Panc1 (cell line): Measurements from ENCODE around the gene GSTM3. TPM values are rescaled to one million over a fixed set of nuclear protein-coding genes. Genes with fewer than 3 reads are reported as not detected.

Source experiments
- ATAC-seq: fragments of 200-7000 bp; cut with Tn5 transposase; 2 replicates; pipeline ENCODE4 v1.9.1; 2020; ENCODE audit warnings: mild to moderate bottlenecking, moderate library complexity
- BruUV-seq: library from RNA; stranded (reverse); fragments of 400-500 nt; replicated peaks from 2 replicates; lab custom pipeline; 2021; lab: Mats Ljungman, UMichigan
- CTCF ChIA-PET: fragments of 300-600 bp; sonication (Branson Sonifier 250); formaldehyde crosslinking; loops from one replicate; lab custom pipeline; 2022; ENCODE audit warnings: antibody characterized with exemption; lab: Charles Lee
- POLR2A ChIA-PET: fragments of 300-600 bp; sonication (Branson Sonifier 250); formaldehyde crosslinking; loops from one replicate; lab custom pipeline; 2022; ENCODE audit warnings: antibody characterized with exemption; lab: Charles Lee
- DNase-seq: peaks from one replicate; pipeline ENCODE4 v3.0.0-alpha.2; 2010; ENCODE audit warnings: low read depth, low spot score
- H3K27ac ChIP-seq: 2 replicates; pipeline ENCODE4 v1.5.1; 2011; ENCODE audit warnings: mild to moderate bottlenecking, low read length, inconsistent platforms
- H3K27me3 ChIP-seq: fragments of 200-500 bp; sonication (Bioruptor generic); 2 replicates; pipeline ENCODE4 v1.6.0; 2014; ENCODE audit warnings: low read length, inconsistent platforms; ENCODE audit not compliant: control insufficient read depth, insufficient read depth
- H3K36me3 ChIP-seq: fragments of 200-500 bp; sonication (Bioruptor generic); 2 replicates; pipeline ENCODE4 v1.5.1; 2014; ENCODE audit warnings: inconsistent platforms, mild to moderate bottlenecking, low read length, moderate library complexity; ENCODE audit not compliant: control insufficient read depth, insufficient read depth
- H3K4me1 ChIP-seq: 2 replicates; pipeline ENCODE4 v1.5.1; 2011; ENCODE audit warnings: inconsistent platforms, mild to moderate bottlenecking, low read length, moderate library complexity; ENCODE audit not compliant: control insufficient read depth, insufficient read depth
- H3K4me3 ChIP-seq, 2 experiments: 2 replicates each; pipeline ENCODE4 v1.5.1; 2011 to 2012; ENCODE audit warnings: low read depth in 2 of 2, low read length in 2 of 2, mild to moderate bottlenecking in 2 of 2, inconsistent platforms in 1 of 2, moderate library complexity in 1 of 2
- H3K9me3 ChIP-seq: fragments of 200-500 bp; sonication (Bioruptor generic); 2 replicates; pipeline ENCODE4 v1.5.1; 2014; ENCODE audit warnings: low read depth, mild to moderate bottlenecking, inconsistent platforms, low read length, moderate library complexity; ENCODE audit not compliant: control insufficient read depth, insufficient read depth
- POLR2AphosphoS5 ChIP-seq: IDR thresholded peaks from 2 replicates; pipeline ENCODE4 v1.6.1; 2012; ENCODE audit warnings: mild to moderate bottlenecking, low read depth, low read length, moderate library complexity
- SIN3A ChIP-seq: IDR thresholded peaks from 2 replicates; pipeline ENCODE4 v1.6.1; 2012; ENCODE audit warnings: low read depth, mild to moderate bottlenecking, low read length, moderate library complexity, borderline replicate concordance; ENCODE audit not compliant: insufficient read depth
- TCF7L2 ChIP-seq: IDR thresholded peaks from 2 replicates; pipeline ENCODE4 v1.6.1; 2011; ENCODE audit warnings: mild to moderate bottlenecking, low read depth, low read length, inconsistent platforms
- in situ Hi-C: cut with HindIII; loops from 2 replicates; pipeline ENCODE4 v1.10.0; 2016; ENCODE audit warnings: low sequenced_read_pairs, low pct_unique_long_range_greater_than_20kb
- intact Hi-C: fragments of 100-400 bp; cut with micrococcal nuclease; formaldehyde crosslinking; loops from one replicate; pipeline ENCODE4 v1.10.0; 2022; ENCODE audit not compliant: unreplicated experiment
- total RNA-seq: library from RNA; stranded (reverse); gene quantifications from one replicate; pipeline ENCODE4 v1.2.1, GENCODE V29; 2021; ENCODE audit not compliant: unreplicated experiment
- TF ChIP-seq, protein P1 (sequence below), 2 experiments: IDR thresholded peaks; 2 replicates each; pipeline ENCODE4 v1.6.1; 2011 to 2012; ENCODE audit warnings: low read depth in 2 of 2, control low read depth in 1 of 2, low read length in 1 of 2, mild to moderate bottlenecking in 1 of 2, moderate library complexity in 1 of 2; ENCODE audit not compliant: insufficient read depth in 1 of 2
- TF ChIP-seq, protein P2 (sequence below): fragments of 450-650 bp; IDR thresholded peaks from 2 replicates; pipeline ENCODE4 v1.5.1; 2017; ENCODE audit warnings: mild to moderate bottlenecking

Gene GSTM3
- total RNA-seq, 1 experiment from 2014 or later = 93.1 TPM

DNA sequence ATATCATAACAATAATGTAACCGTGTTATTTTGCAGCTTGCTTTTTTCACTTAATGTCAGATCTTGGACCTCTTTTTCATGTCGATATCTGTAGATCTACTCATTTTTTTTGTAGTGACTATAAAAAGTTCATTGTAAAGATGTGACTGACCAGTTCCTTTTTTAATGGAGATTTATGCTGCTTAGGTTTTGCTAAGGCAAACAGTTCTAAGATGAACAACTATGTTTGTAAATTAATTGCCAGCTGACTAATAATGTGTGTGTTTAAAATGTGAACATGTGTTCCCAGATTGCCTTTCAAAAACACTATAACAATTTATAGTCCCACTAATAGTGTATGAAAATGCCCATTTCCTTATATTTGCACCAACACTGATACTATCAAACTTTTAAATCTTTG, 41.0 kb upstream of the GSTM3 start:
- ChIA-PET CTCF (no interaction called here), POLR2A (no interaction called here)
- peaks cover 63% of the 10 kb centered on the region for H3K4me1 ChIP-seq
- no peak for DNase-seq
- no peaks in the 10 kb centered on the region for H3K9me3 ChIP-seq
- in situ Hi-C loops = no loop called here
- no TSS peak for BruUV-seq
- TF ChIP-seq TCF7L2 (no peak), SIN3A (no peak), POLR2AphosphoS5 (no peak)
- TF ChIP-seq, protein P1, sequence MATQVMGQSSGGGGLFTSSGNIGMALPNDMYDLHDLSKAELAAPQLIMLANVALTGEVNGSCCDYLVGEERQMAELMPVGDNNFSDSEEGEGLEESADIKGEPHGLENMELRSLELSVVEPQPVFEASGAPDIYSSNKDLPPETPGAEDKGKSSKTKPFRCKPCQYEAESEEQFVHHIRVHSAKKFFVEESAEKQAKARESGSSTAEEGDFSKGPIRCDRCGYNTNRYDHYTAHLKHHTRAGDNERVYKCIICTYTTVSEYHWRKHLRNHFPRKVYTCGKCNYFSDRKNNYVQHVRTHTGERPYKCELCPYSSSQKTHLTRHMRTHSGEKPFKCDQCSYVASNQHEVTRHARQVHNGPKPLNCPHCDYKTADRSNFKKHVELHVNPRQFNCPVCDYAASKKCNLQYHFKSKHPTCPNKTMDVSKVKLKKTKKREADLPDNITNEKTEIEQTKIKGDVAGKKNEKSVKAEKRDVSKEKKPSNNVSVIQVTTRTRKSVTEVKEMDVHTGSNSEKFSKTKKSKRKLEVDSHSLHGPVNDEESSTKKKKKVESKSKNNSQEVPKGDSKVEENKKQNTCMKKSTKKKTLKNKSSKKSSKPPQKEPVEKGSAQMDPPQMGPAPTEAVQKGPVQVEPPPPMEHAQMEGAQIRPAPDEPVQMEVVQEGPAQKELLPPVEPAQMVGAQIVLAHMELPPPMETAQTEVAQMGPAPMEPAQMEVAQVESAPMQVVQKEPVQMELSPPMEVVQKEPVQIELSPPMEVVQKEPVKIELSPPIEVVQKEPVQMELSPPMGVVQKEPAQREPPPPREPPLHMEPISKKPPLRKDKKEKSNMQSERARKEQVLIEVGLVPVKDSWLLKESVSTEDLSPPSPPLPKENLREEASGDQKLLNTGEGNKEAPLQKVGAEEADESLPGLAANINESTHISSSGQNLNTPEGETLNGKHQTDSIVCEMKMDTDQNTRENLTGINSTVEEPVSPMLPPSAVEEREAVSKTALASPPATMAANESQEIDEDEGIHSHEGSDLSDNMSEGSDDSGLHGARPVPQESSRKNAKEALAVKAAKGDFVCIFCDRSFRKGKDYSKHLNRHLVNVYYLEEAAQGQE (IDR thresholded peaks at IDR 0.05; ENCODE audit: insufficient read depth in 1 of 2, low read depth in 2 of 2, low read length in 1 of 2) = no peak
- TF ChIP-seq, protein P2, sequence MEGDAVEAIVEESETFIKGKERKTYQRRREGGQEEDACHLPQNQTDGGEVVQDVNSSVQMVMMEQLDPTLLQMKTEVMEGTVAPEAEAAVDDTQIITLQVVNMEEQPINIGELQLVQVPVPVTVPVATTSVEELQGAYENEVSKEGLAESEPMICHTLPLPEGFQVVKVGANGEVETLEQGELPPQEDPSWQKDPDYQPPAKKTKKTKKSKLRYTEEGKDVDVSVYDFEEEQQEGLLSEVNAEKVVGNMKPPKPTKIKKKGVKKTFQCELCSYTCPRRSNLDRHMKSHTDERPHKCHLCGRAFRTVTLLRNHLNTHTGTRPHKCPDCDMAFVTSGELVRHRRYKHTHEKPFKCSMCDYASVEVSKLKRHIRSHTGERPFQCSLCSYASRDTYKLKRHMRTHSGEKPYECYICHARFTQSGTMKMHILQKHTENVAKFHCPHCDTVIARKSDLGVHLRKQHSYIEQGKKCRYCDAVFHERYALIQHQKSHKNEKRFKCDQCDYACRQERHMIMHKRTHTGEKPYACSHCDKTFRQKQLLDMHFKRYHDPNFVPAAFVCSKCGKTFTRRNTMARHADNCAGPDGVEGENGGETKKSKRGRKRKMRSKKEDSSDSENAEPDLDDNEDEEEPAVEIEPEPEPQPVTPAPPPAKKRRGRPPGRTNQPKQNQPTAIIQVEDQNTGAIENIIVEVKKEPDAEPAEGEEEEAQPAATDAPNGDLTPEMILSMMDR = no peak
- no peaks in the 10 kb centered on the region for H3K27me3 ChIP-seq
- no peak for ATAC-seq
- H3K36me3 ChIP-seq = no peaks in the 10 kb centered on the region
- peak overlapping the region; percentile 93 for H3K27ac ChIP-seq
- H3K4me3 ChIP-seq = no peak overlapping the region
- intact Hi-C loops = no loop called here

DNA sequence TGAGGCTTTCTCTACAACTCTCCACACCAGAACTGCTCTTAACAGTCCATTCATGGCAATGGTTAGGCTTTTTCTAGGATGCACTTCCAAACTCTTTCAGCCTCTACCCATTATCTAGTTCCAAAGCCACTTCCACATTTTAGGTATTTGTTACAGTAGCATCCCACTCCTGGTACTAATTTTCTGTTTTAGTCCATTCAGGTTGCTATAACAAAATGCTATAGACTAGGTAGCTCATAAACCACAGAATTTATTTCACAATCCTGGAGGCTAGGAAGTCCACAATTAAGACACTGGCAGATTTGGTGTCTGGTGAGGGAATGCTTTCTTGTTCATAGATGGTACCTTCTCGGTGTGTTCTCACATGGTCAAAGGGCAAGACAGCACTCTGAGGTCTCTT, 40.1 kb upstream of the GSTM3 start:
- in situ Hi-C loops = no loop called here
- BruUV-seq = no TSS peak
- peak overlapping the region; percentile 93 for H3K27ac ChIP-seq

More for the DNA sequence above, 40.1 kb upstream of the GSTM3 start:
- no peak for DNase-seq
- H3K9me3 ChIP-seq = no peaks in the 10 kb centered on the region
- ChIA-PET CTCF (no interaction called here), POLR2A (no interaction called here)
- TF ChIP-seq, protein P1 (IDR thresholded peaks at IDR 0.05; ENCODE audit: insufficient read depth in 1 of 2, low read depth in 2 of 2, low read length in 1 of 2) = no peak
- TF ChIP-seq SIN3A (no peak), POLR2AphosphoS5 (no peak), TCF7L2 (no peak)
- TF ChIP-seq, protein P2 = no peak
- no peaks in the 10 kb centered on the region for H3K36me3 ChIP-seq
- ATAC-seq = no peak
- intact Hi-C loops = no loop called here
- H3K27me3 ChIP-seq = no peaks in the 10 kb centered on the region
- no peak overlapping the region for H3K4me3 ChIP-seq
- H3K4me1 ChIP-seq = peaks cover 62% of the 10 kb centered on the region
